ENCODE data around the gene FOXJ2. TPM values are rescaled to one million over a fixed set of nuclear protein-coding genes. Genes with fewer than 3 reads are reported as not detected.
"Not testable (repeated sequence)": the region's sequence is repeated elsewhere in the genome, so short reads cannot be mapped to it uniquely, and the experiment has no call there.

FOXJ2 gene
- total RNA-seq, 1 donor from 2014 or later = 15.6 TPM

- H3K4me3 Mint-ChIP-seq = peak overlapping the region; percentile 96
- H3K4me1 Mint-ChIP-seq (ENCODE audit: unreplicated experiment) = no peaks in the 10 kb centered on the region
- peaks cover 4% of the 10 kb centered on the region for H3K36me3 Mint-ChIP-seq
- DNase-seq (ENCODE audit: extremely low spot score, unreplicated experiment) = no peak
- H3K27ac Mint-ChIP-seq = peak overlapping the region; percentile 99
- H3K27me3 Mint-ChIP-seq = peaks cover 4% of the 10 kb centered on the region
- TF ChIP-seq, protein P1, sequence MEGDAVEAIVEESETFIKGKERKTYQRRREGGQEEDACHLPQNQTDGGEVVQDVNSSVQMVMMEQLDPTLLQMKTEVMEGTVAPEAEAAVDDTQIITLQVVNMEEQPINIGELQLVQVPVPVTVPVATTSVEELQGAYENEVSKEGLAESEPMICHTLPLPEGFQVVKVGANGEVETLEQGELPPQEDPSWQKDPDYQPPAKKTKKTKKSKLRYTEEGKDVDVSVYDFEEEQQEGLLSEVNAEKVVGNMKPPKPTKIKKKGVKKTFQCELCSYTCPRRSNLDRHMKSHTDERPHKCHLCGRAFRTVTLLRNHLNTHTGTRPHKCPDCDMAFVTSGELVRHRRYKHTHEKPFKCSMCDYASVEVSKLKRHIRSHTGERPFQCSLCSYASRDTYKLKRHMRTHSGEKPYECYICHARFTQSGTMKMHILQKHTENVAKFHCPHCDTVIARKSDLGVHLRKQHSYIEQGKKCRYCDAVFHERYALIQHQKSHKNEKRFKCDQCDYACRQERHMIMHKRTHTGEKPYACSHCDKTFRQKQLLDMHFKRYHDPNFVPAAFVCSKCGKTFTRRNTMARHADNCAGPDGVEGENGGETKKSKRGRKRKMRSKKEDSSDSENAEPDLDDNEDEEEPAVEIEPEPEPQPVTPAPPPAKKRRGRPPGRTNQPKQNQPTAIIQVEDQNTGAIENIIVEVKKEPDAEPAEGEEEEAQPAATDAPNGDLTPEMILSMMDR (conservative IDR thresholded peaks at IDR 0.05) = no peak
- no peaks in the 10 kb centered on the region for H3K9me3 Mint-ChIP-seq
Observed at GRCh38 chr12:8027856-8028255, 4.7 kb upstream of the FOXJ2 start.

GRCh38 chr12:8028267-8028666 is 4.2 kb upstream of the FOXJ2 start:
- H3K27ac Mint-ChIP-seq = peak overlapping the region; percentile 99
- DNase-seq (ENCODE audit: extremely low spot score, unreplicated experiment) = no peak
- peaks cover 4% of the 10 kb centered on the region for H3K36me3 Mint-ChIP-seq
- peak overlapping the region; percentile 58 for H3K4me3 Mint-ChIP-seq
- H3K27me3 Mint-ChIP-seq = peaks cover 4% of the 10 kb centered on the region
- no peaks in the 10 kb centered on the region for H3K9me3 Mint-ChIP-seq
- H3K4me1 Mint-ChIP-seq (ENCODE audit: unreplicated experiment) = no peaks in the 10 kb centered on the region
- TF ChIP-seq, protein P1 (conservative IDR thresholded peaks at IDR 0.05) = no peak

DNA sequence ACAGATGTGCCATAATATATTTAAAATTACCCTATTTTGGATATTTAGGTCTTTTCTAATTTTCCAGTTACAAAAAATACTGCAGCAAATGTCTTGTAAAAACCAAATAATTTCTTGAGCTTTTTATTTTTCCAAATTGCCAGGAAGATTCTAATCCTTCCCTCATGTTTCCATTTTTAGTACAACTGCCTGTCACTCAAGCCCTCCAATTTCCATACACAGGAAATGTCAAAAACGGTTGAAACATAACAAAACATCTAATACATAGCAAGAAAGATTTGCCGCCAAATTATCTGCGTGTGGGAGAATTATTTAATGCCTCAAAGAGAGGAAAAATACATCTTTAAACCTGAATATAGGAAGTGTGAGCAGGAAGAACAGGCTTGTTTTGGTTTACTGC is 2.3 kb upstream of the FOXJ2 start:
- Mint-ChIP-seq H3K9me3 (no peaks in the 10 kb centered on the region), H3K36me3 (peaks cover 4% of the 10 kb centered on the region), H3K4me1 (ENCODE audit: unreplicated experiment) (peaks cover 15% of the 10 kb centered on the region), H3K27ac (no peak overlapping the region), H3K4me3 (no peak overlapping the region), H3K27me3 (peaks cover 4% of the 10 kb centered on the region)
- TF ChIP-seq, protein P1 (conservative IDR thresholded peaks at IDR 0.05) = no peak
- DNase-seq (ENCODE audit: extremely low spot score, unreplicated experiment) = no peak

- H3K27ac Mint-ChIP-seq; DNase-seq (ENCODE audit: extremely low spot score, unreplicated experiment); H3K27me3 Mint-ChIP-seq; H3K9me3 Mint-ChIP-seq; H3K36me3 Mint-ChIP-seq: not testable (repeated sequence)
- Mint-ChIP-seq H3K4me3 (peak overlapping the region; percentile 74), H3K4me1 (ENCODE audit: unreplicated experiment) (peaks cover 15% of the 10 kb centered on the region)
Observed at GRCh38 chr12:8031017-8031416, 1.5 kb upstream of the FOXJ2 start.

DNA sequence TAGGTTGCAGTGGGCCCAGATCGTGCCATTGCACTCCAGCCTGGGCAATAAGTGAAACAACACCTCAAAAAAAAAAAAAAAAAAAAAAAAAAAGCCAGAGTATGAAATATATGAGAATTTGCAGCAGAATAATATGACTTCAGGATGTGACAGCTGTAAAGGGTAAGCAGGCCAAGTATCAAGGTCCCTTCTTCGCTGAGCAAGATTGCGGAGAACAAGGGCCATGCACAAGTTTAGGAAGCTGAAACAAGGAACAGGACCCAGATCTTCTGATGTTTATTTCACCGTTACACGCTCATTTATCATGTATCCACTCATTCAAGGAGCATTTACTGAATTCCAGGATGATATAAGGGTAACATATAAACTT is 659 bp upstream of the FOXJ2 start:
- peak overlapping the region; percentile 41 for H3K27ac Mint-ChIP-seq
- peaks cover 15% of the 10 kb centered on the region for H3K4me1 Mint-ChIP-seq (ENCODE audit: unreplicated experiment)
- H3K27me3 Mint-ChIP-seq = no peaks in the 10 kb centered on the region
- peak overlapping the region; percentile 87 for H3K4me3 Mint-ChIP-seq
- TF ChIP-seq, protein P1 (conservative IDR thresholded peaks at IDR 0.05) = no peak
- DNase-seq (ENCODE audit: extremely low spot score, unreplicated experiment) = no peak
- no peaks in the 10 kb centered on the region for H3K9me3 Mint-ChIP-seq
- peaks cover 5% of the 10 kb centered on the region for H3K36me3 Mint-ChIP-seq

- peak overlapping the region; percentile 86 for H3K27ac Mint-ChIP-seq
- DNase-seq (ENCODE audit: extremely low spot score, unreplicated experiment) = no peak
- TF ChIP-seq, protein P1 (conservative IDR thresholded peaks at IDR 0.05) = peak; percentile 10
- peaks cover 13% of the 10 kb centered on the region for H3K36me3 Mint-ChIP-seq
- H3K4me1 Mint-ChIP-seq (ENCODE audit: unreplicated experiment) = peaks cover 24% of the 10 kb centered on the region
- H3K27me3 Mint-ChIP-seq = no peaks in the 10 kb centered on the region
- H3K4me3 Mint-ChIP-seq = peak overlapping the region; percentile 93
- no peaks in the 10 kb centered on the region for H3K9me3 Mint-ChIP-seq
Observed at GRCh38 chr12:8033153-8034044, 883 bp downstream of the FOXJ2 start.
